GM15510 (cell line): ENCODE measurements around the gene ABCA7.

Source experiments
- POLR2A ChIP-seq: IDR thresholded peaks from 3 replicates; pipeline ENCODE4 v1.6.1; 2011; ENCODE audit warnings: borderline replicate concordance; ENCODE audit not compliant: insufficient read length; ENCODE audit errors: extremely low read depth

ABCA7 gene

GRCh38 chr19:1018932-1019615 is 20.8 kb upstream of the ABCA7 start:
- TF ChIP-seq POLR2A, result no peak

- TF ChIP-seq POLR2A, result no peak
Observed at GRCh38 chr19:1019616-1019961, 20.3 kb upstream of the ABCA7 start.

GRCh38 chr19:1019980-1020867 is 19.7 kb upstream of the ABCA7 start:
- TF ChIP-seq POLR2A, result no peak

DNA sequence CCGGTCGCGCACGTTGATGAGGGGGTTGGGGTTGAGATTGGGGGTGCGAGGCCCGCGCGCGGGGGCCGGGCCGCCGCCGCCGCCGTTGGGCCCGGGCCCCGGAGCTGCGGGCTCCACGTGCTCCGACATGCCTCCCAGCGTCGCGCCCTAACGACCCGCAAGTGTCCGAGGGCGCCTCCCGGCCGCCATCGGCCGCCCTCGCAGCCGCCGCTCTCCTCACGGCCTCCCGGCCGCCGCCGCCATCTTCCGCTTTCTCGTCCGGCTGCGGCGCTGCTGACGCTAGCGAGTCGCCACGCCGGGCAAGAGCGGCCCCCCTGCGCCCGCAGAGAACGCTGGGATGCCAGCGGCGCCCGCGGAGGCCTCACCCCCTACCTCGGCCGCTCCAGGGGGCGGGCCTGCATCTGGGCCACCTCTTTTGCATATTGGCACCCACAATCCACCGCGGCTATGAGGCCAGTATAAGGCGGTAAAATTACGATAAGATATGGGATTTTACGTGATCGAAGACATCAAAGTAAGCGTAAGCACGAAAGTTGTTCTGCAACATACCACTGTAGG is 19.0 kb upstream of the ABCA7 start, which contains the start of gene TMEM259:
Gene TMEM259 (minus strand): TSS at position 256 of the 558 bp plus-strand sequence. CDS start 127 bp downstream, at position 129.
- TF ChIP-seq POLR2A, result peak; percentile 86

DNA sequence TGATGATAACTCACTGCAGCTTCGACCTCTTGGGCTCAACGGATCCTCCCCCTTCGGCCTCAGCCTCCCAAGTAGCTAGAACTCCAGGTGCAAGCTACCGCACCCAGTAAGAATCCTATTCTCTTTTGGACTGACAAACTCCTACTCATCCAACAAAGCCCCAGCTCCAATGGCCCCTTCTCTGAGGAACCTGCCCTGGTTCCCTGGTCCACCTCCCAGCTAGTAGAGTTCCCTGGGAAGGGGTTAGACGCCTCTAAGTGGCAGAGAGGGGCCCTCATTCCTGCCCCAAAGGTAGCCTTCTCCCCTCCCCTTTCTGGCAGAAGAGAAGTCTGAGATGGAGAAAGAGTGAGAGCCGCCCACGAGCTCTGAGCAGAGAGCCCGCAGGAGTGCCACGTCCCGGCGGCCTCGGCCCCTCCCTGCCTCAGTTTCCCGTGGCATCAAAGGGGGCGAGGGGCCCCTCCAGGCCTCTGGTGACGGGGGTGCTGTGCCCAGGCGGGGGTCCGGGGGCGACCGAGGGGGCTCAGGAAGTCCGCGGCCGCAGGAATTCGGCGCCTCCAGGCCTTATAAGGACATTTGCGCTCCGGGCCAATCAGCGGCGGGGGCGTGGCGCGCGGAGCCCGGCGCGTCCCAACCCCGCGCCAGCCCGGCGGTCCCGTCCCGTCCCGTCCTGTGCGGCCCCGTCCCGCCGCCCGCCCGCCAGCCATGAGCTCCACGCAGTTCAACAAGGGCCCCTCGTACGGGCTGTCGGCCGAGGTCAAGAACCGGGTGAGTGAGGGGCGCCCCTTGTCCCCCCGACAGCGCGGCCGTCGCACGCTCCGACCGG is 13.7 kb upstream of the ABCA7 start, which contains the start of gene CNN2:
Gene CNN2 (plus strand): TSS at position 649 of the 823 bp plus-strand sequence. CDS start 54 bp downstream, at position 703.
- peak; percentile 88 for TF ChIP-seq POLR2A

DNA sequence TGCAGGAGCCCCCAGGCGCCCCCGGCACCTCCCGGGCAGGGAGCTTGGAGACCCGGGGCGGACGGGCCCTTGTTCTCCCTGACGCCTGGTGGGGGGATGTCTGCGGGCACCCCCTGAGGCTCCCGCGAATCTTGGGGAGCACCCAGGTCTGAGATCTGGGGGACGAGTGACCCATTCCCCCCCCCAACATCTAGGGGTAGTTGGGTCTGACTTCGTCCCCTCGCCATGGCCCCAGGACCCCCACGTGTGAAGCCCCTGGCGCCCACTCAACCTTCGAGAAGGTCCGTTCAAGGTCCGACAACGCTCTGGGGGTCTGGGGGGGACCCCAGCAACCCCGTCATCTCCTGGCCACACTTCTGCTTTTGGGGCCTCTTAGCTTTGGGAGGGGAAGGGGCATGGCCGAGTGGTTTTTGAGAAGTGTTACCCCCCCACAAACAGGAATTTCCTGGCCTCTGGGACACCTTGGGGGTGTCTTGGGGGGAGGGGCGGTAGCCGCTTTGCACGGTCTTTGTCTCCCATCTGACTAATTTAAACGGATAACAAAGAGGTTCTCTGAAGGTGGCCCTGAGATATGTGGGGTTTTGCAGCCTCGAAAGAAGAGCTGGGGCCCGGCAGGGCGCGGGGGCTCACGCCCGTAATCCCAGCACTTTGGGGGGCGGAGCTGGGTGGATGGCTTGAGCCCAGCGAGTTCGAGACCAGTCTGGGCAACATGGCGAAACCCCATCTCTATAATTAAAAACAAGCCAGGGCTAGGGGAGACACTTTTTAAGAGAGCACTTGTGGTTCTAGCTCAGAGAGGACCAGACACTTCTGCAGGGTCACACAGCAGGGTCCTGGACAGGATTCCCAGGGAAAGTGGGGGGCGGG is 12.9 kb upstream of the ABCA7 start:
- no peak for TF ChIP-seq POLR2A

DNA sequence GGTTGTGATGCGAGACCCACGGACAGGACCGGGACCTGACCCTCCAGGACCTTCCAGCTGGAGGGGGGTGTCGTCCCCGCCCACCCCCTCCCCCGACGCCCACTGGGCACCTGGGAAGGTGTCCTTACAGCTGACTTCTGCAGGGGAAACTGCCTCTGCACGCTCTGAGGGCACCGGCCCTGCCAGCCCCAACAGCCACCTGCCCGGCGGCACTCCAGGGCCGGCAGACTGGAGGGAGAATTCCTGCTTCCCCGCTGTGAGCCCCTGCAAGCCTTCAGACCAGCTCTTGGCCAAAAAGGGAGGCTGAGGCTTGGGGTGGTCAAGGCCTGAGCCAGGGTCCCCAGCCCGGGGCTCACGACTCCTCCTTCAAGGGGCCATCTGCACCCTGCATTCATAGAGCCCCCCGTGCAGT is 12.3 kb upstream of the ABCA7 start:
- no peak for TF ChIP-seq POLR2A

DNA sequence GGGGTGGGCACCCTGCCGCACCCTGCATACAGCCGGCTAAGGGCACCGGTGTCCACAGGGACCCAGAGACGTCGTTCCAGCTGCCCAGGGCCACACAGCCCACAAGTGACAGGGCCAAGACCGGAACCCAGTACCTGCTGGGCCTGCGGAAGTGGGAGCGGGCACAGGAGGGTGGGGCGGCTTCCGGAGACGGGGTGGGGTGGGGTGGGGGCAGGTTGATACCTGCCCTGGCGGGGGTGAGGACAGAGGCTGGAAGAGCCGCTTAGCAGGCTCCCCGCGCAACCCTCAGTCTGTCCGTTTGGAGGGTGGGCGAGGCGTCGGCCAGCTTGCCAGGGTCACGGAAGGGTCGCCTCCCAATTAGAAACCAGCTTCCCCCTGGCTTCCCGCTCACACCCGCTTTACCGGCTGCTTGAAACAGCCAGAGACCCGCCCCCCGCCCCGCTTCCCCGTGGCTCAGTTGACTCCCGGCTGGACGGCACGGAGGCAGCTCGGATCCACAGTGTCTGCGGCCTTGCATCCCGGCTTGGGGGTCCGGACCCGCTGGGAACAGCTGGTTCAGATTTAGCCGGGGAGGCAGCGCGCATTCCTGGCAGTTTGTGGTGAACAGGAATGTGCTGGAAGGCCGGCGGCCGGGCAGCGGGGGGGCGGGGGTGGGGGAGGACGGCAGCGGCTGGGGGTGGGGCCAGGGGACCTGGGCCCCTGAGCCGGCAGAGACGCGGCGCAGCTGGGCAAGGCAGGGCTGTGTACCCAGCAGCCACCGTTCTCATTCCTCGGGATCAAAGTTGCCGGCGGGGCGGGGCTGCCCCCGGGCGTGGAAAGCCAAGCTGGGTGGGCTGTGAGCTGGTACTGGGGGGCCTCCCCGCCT is 11.6 kb upstream of the ABCA7 start:
- peak; percentile 55 for TF ChIP-seq POLR2A

DNA sequence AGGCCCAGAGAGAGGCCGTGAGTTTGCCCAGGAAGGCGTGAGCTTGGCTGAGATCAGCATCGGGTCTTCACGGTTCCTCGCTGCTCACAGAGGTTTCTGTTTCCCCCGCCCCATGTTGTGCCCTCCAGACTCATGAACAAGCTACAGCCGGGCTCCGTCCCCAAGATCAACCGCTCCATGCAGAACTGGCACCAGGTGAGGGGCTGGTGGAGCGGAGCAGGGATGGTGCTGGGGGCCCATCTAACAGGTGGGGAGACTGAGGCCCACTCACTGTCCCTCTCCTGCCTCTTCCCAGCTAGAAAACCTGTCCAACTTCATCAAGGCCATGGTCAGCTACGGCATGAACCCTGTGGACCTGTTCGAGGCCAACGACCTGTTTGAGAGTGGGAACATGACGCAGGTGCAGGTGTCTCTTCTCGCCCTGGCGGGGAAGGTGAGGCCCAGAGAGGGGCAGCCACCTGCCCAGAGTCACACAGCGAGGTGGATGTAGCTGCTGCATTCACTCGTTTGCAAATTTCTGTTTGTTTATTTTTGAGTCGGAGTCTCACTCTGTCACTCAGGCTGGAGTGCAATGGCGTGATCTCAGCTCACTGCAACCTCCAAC is 7.5 kb upstream of the ABCA7 start:
- no peak for TF ChIP-seq POLR2A

GRCh38 chr19:1035998-1036621 is 3.8 kb upstream of the ABCA7 start:
- no peak for TF ChIP-seq POLR2A

- no peak for TF ChIP-seq POLR2A
Observed at GRCh38 chr19:1037621-1038064, 2.3 kb upstream of the ABCA7 start.

- no peak for TF ChIP-seq POLR2A
Observed at GRCh38 chr19:1038978-1039645, 795 bp upstream of the ABCA7 start.
